CD4-positive, alpha-beta T cell treated with Interleukin-1 beta for 1 hour (primary cell): ENCODE measurements around the gene PRDM9.
"Not testable (repeated sequence)": the region's sequence is repeated elsewhere in the genome, so short reads cannot be mapped to it uniquely, and the experiment has no call there.

Experiments
- DNase-seq, 2 donors: peaks; one replicate each; pipeline ENCODE4 v3.0.0-alpha.2; 2020 to 2022

PRDM9 gene

DNA sequence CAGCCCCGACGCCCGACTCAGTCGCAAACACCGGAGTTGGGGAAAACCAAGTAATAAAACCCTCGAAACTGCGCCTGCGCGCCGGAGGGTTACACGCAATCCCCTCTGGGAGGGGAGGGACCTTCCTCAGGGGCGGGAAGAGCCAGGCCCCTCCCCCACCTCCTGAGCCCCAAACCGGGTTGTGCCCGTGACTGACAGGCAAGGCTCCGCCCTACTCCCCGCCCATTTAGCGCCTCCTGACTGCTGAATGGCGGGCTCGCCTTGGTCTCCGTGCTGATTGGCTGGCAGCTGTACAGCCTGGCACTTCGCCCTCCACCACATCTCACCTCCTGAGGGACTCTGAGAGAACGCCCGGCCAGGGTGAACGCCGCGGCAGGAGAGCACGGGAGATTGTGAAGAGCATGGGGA is at the start of gene PRDM9:
Gene PRDM9 (plus strand): TSS at position 332 of the 408 bp plus-strand sequence. CDS start 1,425 bp downstream, outside the sequence.
- DNase-seq: peak; percentile 21 to 25

DNA sequence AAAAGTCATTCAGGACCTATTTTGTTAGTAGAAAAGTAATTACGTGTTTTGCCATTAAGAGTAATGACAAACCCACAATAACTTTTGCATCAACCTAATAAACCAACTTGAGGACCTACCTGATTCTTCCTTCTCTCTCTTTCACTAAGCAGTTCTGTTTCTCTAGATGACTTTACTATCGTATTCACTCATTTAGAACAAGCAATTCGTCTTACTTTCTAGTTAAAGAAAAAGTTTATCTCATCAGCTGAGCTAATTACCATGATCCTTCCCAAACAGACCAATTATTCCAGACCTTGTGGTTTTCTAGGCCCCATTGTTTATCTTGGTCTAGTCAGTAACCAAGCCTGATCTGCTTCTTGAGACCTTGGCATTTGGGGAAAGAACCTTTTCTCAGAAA is 49.6 kb upstream of the PRDM9 start:
- DNase-seq: no peak

GRCh38 chr5:23459214-23459613 is 48.2 kb upstream of the PRDM9 start:
- no peak for DNase-seq

- DNase-seq: no peak
These were observed 45.8 kb upstream of the PRDM9 start for GRCh38 chr5:23461576-23461975.

- no peak for DNase-seq
These were observed 41.0 kb upstream of the PRDM9 start for GRCh38 chr5:23466401-23466912.

DNA sequence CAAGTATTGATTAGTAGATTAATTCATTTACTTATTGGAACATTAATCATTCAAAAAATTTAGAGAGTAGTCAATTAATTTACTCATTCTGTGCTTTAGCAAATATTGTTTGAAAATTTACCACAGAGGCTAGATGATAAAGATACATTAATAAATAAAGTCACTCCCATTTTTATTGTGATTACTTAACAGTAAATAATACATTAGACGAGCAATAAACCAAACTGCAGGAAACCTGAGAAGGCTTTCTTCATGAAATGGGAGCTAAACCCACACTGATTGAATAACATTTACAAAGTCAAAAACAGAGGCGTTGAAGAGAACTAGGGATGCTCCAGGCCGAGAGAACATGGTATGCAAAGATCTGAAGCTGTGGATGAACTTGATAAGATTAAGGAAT is 38.8 kb upstream of the PRDM9 start:
- no peak for DNase-seq

- no peak for DNase-seq
These were observed 33.5 kb upstream of the PRDM9 start for GRCh38 chr5:23473915-23474314.

DNA sequence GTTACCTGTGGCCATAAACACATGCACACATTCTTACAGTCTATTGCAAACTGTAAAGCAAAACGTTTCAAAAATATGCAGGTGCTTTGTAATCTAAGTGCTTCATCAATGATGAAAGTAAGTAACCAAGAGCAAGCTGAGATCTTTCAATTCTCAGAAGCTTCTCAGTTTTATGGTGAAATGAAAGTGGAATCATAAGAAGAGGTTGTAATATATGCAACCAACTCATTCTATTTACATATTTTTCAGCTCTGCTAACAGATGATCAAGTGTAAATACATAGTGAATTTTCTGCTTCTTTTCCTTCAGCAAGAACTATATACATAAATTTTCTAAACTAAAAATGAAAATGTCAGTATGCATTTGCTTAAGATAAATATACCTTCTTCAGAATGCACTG is 33.1 kb upstream of the PRDM9 start:
- no peak for DNase-seq

- no peak for DNase-seq
These were observed 30.8 kb upstream of the PRDM9 start for GRCh38 chr5:23476580-23476979.

DNA sequence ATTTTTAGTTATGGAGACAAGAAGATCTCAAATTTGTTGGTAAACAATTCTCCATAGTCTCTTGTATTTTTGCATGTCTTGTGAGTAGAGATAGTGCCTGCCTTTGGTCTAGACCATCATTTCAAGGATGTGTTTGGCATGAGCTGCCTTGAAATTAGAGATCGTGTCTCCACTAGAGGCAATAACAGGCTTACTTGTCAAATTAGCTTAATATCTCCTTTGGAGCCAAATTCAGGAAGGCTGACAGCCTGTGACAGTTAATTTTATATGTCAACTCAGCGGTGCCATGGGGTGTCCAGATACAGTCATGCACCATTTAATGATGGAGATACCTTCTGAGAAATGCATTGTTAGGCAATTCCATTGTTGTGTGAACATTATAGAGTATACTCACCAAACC is 24.8 kb upstream of the PRDM9 start:
- no peak for DNase-seq

DNA sequence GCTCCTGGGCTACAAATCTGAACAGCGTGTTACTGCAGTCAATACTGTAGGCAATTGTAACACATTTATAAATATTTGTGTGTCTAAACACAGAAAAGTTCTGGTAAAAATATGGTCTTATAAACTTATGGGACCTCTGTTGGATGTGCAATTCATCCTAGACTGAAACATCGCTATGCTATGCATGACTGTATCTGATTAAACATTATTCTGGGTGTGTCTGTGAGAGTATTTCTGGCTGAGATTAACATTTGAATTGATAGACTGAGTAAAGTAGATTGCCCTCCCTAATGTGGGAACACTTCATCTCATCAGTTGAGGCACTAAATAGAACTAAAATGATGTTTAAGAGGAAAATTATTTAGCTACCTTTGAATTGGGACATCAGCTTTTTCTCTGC is 24.3 kb upstream of the PRDM9 start:
- no peak for DNase-seq

- no peak for DNase-seq
These were observed 23.3 kb upstream of the PRDM9 start for GRCh38 chr5:23484096-23484495.

DNA sequence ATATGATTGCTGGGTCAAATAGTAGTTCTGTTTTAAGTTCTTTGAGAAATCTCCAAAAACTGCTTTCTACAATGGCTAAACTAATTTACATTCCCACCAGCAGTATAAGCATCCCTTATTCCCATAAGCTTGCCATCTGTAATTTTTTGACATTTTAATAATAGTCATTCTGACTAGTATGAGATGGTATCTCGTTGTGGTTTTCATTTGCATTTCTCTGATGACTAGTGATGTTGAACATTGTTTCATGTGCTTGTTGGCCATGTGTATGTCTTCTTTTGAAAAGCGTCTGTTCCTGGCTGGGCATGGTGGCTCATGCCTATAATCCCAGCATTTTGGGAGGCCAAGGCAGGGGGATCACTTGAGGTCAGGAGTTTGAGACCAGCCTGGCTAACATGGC is 21.2 kb upstream of the PRDM9 start:
- DNase-seq: not testable (repeated sequence)

DNA sequence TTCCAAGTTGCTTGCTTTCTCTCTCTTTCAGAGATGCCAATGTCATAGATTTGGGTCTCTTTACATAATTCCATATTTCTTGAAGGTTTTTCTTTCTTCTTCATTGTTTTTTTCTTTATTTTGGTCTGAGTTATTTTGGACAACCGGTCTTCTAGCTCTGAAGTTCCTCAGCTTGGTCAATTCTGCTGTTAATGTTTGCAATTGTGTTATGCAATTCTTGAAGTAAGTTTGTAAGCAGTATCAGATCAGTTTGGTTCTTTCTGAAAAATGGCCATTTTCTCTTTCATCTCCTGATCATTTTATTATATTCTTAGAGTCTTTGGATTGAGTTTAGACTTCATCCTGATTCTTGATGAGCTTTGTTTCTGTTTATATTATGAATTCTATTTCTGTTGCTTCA is 16.4 kb upstream of the PRDM9 start:
- DNase-seq: no peak

DNA sequence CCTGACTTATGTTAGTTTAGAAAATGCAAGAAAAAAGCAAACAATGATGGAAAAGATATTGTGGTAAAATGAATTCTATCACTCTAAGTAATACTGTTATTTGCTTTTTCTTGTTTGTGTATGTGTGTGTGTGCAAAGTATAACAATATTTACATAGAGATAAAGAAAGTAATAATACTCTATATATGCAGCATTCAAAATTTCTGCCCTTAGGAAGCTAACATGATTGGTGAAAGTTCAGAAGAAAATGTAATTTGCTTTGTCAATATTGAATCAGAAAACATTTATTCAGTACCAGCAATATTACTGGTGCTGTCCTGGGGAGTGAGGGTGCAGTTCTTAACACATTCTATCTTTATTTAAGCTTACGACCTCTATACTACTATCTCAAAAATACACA is 12.9 kb upstream of the PRDM9 start:
- no peak for DNase-seq

DNA sequence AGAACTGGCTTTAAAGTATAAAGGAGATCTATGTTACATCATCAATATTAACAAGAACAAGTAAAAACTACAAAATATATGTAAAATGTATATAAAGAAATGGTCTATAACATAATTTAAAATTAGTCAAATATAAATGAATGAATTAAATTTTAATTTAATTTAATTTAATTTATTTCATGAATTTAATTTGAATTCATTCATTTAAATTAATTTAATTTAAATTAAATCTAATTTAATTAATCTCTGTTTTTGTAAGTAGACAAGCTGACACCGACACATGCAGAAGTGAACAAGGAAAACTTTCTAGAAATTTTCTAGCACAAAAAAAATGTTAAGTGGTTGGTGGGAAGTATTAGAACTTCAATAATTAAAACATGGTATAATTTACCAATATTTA is 10.8 kb upstream of the PRDM9 start:
- DNase-seq: no peak

- no peak for DNase-seq
These were observed 826 bp upstream of the PRDM9 start for GRCh38 chr5:23506329-23507236.

DNA sequence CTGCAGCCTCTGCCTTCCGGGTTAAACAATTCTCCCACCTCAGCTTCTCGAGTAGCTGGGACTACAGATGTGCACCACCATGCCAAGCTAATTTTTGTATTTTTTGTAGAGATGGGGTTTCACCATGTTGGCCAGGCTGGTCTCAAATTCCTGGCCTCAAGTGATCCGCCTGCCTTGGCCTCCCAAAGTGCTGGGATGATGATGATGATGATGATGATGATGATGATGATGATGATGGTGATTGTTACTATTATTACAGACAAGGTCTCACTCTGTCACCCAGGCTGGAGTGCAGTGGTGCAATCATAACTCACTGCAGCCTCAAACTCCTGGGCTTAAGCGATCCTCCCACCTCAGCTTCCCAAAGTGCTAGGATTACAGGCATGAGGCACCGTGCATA is 3.0 kb downstream of the PRDM9 start:
- not testable (repeated sequence) for DNase-seq

DNA sequence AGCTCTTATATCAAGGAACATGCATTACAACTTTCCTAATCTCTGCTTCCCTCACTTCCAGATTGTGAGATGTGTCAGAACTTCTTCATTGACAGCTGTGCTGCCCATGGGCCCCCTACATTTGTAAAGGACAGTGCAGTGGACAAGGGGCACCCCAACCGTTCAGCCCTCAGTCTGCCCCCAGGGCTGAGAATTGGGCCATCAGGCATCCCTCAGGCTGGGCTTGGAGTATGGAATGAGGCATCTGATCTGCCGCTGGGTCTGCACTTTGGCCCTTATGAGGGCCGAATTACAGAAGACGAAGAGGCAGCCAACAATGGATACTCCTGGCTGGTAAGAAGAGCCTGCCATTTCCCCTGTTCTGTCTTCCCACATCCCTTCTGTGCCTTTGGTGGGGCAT is 15.1 kb downstream of the PRDM9 start:
- no peak for DNase-seq

GRCh38 chr5:23523031-23523430 is 15.6 kb downstream of the PRDM9 start:
- no peak for DNase-seq

GRCh38 chr5:23523998-23524397 is 16.6 kb downstream of the PRDM9 start:
- DNase-seq: no peak

DNA sequence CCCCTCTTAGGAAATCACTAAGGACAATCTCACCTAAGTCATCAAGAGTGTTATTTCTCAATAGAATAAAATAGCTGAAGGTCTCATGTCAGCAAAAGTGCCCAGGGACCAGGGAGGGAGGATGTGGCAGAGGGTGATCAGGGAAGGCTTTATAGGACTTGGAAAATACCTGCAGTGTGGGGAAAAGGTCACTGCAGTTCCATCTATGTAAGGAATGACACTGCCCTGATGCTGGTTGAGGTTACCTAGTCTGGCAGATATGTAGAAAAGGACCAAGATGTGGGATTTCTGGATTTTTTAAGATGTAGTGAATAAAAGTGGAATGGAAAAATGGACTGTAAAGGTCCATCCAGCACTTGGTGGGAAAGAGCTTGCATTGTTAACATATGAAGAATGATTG is 18.3 kb downstream of the PRDM9 start:
- DNase-seq: no peak

DNA sequence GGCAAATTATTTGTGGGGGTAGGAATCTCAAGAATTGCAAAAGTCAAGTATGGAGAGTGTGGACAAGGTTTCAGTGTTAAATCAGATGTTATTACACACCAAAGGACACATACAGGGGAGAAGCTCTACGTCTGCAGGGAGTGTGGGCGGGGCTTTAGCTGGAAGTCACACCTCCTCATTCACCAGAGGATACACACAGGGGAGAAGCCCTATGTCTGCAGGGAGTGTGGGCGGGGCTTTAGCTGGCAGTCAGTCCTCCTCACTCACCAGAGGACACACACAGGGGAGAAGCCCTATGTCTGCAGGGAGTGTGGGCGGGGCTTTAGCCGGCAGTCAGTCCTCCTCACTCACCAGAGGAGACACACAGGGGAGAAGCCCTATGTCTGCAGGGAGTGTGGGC is 19.2 kb downstream of the PRDM9 start:
- not testable (repeated sequence) for DNase-seq

DNA sequence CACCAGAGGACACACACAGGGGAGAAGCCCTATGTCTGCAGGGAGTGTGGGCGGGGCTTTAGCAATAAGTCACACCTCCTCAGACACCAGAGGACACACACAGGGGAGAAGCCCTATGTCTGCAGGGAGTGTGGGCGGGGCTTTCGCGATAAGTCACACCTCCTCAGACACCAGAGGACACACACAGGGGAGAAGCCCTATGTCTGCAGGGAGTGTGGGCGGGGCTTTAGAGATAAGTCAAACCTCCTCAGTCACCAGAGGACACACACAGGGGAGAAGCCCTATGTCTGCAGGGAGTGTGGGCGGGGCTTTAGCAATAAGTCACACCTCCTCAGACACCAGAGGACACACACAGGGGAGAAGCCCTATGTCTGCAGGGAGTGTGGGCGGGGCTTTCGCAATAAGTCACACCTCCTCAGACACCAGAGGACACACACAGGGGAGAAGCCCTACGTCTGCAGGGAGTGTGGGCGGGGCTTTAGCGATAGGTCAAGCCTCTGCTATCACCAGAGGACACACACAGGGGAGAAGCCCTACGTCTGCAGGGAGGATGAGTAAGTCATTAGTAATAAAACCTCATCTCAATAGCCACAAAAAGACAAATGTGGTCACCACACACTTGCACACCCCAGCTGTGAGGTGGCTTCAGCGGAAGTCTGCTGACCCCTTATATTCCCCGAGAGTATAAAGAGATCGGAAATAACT is 20.0 kb downstream of the PRDM9 start:
- DNase-seq: not testable (repeated sequence)
